ENCODE data around the gene MYF5.

GRCh38 chr12:80707830-80708258 lies 8.9 kb upstream of the MYF5 start:
- no peak for TF ChIP-seq CTCF (IDR thresholded peaks at IDR 0.05)
- TF ChIP-seq ATF3 (CRISPR knock-in tag; conservative IDR thresholded peaks at IDR 0.05) = no peak
- TF ChIP-seq ZNF121 (CRISPR knock-in tag; IDR thresholded peaks at IDR 0.05) = no peak
- no peak for TF ChIP-seq USF1 (CRISPR knock-in tag; IDR thresholded peaks at IDR 0.05)
- TF ChIP-seq SP1 (CRISPR knock-in tag; conservative IDR thresholded peaks at IDR 0.05) = no peak
- TF ChIP-seq FOXP1 (CRISPR knock-in tag; IDR thresholded peaks at IDR 0.05; ENCODE audit: borderline replicate concordance) = no peak
- no peak for TF ChIP-seq CREB1 (CRISPR knock-in tag; IDR thresholded peaks at IDR 0.05)
- TF ChIP-seq MAX (CRISPR knock-in tag; IDR thresholded peaks at IDR 0.05) = no peak
- TF ChIP-seq ATF2 (CRISPR knock-in tag; IDR thresholded peaks at IDR 0.05; ENCODE audit: borderline replicate concordance, low read depth) = no peak
- no peak for TF ChIP-seq CREM (CRISPR knock-in tag; IDR thresholded peaks at IDR 0.05)
- no peak for TF ChIP-seq ATF1 (CRISPR knock-in tag; IDR thresholded peaks at IDR 0.05)
- no peak for TF ChIP-seq CBFB (CRISPR knock-in tag; IDR thresholded peaks at IDR 0.05; ENCODE audit: low read depth)
- no peak for TF ChIP-seq SOX15 (CRISPR knock-in tag; IDR thresholded peaks at IDR 0.05)
